ENCODE data around the gene ARHGAP36.

The ARHGAP36 gene

GRCh38 chrX:131072871-131073571, 14.9 kb downstream of the ARHGAP36 start:
- no peak for DNase-seq

GRCh38 chrX:131073607-131074006, 15.5 kb downstream of the ARHGAP36 start:
- no peak for DNase-seq

GRCh38 chrX:131081772-131082740, 23.9 kb downstream of the ARHGAP36 start:
- DNase-seq, result no peak

GRCh38 chrX:131083510-131084142, 25.5 kb downstream of the ARHGAP36 start:
- no peak for DNase-seq

GRCh38 chrX:131084145-131084544, 26.0 kb downstream of the ARHGAP36 start:
- DNase-seq, result no peak

GRCh38 chrX:131136776-131137175, 78.6 kb downstream of the ARHGAP36 start:
- no peak for DNase-seq

GRCh38 chrX:131139072-131139471, 80.9 kb downstream of the ARHGAP36 start:
- DNase-seq, result no peak
